GM20000 (cell line): ENCODE data around the gene STEAP4.

Experiments used
- DNase-seq: peaks from one replicate; pipeline ENCODE4 v3.0.0; 2012; ENCODE audit warnings: low spot score
- TF ChIP-seq, protein P1 (sequence below): IDR thresholded peaks from 2 replicates; pipeline ENCODE4 v1.5.1; 2012; ENCODE audit warnings: mild to moderate bottlenecking, control low read depth; ENCODE audit errors: extremely low read depth, missing control alignments

Gene STEAP4

DNA sequence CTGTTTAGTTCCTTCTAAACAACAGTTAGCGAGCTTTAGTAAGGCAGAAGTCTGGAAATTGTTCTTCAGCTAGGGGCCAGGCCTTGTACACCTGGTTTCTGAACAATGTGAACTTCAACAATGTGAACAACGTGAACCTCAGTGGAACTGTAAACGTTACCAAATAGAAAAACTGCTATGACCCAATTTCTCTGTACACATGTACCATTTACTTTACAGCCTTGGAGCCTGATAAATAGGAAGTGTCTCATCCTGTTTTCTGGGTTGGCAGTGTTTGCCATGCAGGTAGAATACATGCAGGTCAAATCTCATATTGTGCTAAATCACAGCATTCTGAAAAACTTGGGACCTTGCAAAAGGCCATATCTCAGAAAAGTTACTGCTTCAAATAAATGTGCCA is 1.6 kb downstream of the STEAP4 start:
- TF ChIP-seq, protein P1, sequence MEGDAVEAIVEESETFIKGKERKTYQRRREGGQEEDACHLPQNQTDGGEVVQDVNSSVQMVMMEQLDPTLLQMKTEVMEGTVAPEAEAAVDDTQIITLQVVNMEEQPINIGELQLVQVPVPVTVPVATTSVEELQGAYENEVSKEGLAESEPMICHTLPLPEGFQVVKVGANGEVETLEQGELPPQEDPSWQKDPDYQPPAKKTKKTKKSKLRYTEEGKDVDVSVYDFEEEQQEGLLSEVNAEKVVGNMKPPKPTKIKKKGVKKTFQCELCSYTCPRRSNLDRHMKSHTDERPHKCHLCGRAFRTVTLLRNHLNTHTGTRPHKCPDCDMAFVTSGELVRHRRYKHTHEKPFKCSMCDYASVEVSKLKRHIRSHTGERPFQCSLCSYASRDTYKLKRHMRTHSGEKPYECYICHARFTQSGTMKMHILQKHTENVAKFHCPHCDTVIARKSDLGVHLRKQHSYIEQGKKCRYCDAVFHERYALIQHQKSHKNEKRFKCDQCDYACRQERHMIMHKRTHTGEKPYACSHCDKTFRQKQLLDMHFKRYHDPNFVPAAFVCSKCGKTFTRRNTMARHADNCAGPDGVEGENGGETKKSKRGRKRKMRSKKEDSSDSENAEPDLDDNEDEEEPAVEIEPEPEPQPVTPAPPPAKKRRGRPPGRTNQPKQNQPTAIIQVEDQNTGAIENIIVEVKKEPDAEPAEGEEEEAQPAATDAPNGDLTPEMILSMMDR, result no peak
- no peak for DNase-seq

DNA sequence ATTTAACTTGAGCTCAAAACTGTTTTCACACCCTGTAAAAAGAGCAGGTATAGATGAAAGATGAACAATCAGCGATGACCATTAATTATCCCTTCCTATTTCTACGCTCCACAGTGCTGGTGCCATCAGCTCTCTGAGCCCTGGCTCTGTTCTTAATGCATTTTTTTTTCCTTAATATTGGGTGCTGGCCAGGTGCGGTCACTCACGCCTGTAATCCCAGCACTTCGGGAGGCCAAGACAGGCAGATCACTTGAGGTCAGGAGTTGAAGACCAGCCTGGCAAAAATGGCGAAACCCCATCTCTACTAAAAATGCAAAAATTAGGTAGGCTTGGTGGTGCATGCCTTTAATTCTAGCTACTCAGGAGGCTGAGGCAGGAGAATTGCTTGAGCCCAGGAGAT is 4.2 kb downstream of the STEAP4 start:
- DNase-seq, result no peak

DNA sequence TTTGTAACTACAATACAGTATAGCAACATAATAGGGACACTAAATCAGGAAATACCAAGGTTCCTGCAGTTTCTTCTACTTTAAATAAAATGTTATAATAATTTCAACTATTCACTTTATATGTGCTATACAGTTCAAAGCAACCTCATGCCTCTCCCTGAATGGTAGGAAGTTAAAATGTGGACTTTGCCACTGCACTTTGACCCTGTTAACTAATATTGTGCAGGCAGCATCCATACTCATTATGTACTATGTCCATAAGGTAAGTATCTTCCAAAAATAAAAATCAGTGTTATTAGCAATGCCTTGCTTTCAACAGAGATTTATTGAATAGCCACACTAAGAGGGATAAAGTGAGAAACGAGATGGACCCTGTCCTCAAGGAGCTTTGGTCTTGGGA is 4.8 kb downstream of the STEAP4 start:
- DNase-seq, result no peak
- TF ChIP-seq, protein P1, result no peak

More for the DNA sequence above, 4.2 kb downstream of the STEAP4 start:
- TF ChIP-seq, protein P1, result no peak

DNA sequence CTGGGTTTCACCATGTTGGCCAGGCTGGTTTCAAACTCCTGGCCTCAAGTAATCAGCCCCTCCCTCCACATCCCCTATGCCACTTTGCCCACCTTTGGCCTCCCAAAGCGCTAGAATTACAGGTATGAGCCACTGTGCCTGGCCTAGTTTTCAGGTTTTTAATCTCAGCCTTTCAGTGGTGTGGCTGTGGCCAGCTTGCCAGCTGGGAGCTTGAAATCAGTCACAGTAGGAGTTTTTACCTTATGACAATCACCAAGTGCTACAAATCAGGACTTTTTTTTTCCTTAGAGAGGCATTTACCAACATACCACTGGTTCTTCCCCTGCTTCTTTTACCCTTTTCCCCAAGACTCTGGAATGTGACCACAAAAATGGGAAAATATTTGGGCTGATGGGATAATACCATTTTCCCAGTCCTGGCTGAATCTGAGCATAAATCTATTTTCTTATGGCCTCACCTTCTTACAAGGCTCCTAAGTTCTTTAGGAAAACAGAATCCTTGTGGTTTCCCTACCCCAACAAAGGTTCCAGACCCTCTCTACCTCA is 6.2 kb downstream of the STEAP4 start:
- DNase-seq, result no peak
- TF ChIP-seq, protein P1, result no peak

DNA sequence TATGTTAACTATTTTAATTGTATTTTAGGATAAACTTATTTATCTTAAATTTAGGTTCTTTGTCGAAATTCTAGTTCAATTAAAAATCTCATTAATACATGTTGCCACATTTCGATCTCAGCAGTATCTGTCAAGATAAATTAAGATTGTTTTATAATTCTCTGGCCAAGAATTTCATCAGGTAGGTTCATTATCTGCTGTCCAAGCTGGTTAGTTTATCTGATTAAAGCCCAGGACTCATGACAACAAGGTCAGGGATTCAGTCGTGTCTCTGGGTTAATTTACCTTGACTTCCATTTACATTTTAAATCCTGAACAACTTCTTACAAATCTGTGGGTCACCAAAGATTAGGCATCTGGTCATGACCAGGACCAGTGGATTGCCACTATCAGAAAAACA is 7.6 kb downstream of the STEAP4 start:
- DNase-seq, result no peak
- TF ChIP-seq, protein P1, result no peak

DNA sequence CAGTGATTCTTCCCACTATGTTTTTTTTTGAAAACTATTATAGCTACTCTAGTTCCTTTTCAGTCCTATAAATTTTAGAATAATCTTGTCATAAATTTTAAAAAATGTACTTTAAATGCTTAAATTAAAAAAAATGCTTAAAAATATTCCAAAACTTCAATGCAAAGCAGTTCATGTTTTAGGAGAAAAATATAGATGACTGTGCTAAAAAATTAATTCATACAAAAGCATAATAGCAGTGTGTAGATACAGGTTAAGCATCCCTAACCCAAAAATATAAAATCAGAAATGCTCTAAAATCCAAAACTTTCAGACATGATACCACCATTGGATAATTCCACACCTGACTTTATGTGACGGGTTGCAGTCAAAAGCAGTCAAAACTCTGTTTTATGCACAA is 12.8 kb downstream of the STEAP4 start:
- no peak for DNase-seq
- TF ChIP-seq, protein P1, result no peak

DNA sequence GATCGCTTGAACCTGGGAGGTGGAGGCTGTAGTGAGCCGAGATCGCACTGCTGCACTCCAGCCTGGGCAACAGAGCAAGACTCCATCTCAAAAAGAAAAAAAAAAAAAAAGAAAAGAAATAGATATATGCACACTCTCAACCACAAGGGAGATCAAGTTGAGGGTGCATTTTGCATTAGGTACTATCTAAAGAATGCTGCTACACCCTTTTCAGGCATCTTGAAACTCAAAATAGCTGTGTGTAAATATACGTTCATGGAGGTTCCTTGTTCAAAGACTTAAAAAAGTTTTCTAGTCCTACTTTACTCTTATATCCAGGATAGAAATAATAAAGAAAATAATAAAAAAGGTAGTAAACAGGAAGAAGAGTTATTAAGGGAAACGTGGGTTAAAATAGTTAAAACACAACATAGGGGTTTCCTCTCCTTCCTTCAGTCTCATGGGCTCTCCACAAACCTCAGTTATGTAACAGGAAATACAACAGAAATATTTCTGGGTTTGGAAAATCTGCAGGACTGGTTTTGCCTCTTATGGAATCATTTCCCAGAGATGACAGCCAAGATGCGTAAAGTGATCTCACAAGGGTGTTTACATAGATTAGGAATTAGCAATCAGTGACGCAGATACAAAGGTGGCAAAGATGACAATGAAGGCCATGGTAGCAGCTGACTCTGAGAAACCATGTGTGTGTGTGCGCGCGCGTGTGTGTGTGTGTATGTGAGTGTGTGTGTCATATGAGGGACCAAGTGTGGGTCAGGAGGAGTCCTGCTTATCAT is 15.1 kb downstream of the STEAP4 start:
- TF ChIP-seq, protein P1, result no peak
- no peak for DNase-seq
